HG03108 (cell line): Measurements from ENCODE around the gene ZIC5.

Experiments used
- ATAC-seq: cut with Tn5 transposase; IDR thresholded peaks from one replicate; pipeline ENCODE4 v1.9.1; 2021; ENCODE audit warnings: moderate library complexity; ENCODE audit not compliant: unreplicated experiment

The ZIC5 gene

DNA sequence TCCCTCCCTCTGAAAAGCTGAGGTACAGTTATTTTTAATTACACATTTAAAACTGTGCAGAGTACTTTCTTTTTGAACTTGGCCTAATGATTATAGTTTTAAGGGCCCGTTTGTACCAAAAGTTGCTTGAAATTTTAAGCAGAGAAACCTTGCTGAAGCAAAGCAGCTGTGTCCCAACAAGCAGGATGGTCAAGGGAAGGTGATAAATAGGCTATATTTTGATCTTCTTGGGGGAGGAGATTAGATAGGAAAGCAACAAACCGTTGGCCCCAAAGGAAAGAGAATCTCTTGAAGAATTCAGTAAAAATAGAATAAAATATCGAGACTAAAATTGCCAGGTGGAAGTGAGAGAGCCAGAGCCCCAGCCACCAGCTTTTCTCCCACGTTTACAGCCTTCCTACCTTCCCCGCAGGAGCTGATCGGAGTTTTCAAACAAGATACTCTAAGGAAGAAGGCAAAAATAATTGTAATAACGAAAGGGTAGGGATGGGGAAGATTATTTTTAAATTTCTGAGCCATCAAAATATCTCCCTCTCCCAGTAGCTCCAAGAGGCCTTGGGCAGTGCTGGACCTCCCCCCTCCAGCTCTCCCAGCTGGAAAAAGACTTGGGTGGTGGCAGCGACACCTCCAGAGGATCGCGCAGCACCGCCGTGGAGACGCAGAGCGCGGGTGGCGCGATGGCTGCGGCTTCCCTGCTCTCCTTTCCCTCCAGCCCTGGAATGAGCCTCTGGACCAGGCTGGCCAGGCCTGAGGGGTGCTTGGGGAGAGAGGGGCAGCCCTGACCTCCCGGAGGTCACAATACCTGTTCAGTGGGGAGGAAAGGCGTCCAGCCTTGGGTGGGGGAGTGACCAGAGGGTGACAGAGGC lies 15.8 kb upstream of the ZIC5 start:
- no peak for ATAC-seq

DNA sequence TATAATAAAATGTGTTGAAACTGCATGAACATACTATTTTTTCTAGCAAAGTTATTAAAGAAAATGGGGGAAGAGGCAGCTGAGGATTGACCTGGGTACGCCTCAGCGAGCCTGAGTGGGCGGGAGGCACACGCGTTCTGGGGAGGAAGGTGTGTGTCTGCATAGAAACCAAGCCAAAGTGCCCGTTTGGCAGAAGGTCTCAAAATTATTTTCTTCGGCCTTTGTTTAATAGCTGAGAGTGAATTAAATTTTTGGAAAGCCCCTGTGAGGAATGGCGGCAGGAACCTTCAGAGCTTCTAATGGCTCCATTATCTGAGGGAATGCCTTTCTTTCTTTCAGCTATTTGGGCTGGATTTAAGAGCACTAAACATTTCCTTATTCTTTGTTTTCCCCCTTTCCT lies 15.2 kb upstream of the ZIC5 start:
- ATAC-seq = no peak

DNA sequence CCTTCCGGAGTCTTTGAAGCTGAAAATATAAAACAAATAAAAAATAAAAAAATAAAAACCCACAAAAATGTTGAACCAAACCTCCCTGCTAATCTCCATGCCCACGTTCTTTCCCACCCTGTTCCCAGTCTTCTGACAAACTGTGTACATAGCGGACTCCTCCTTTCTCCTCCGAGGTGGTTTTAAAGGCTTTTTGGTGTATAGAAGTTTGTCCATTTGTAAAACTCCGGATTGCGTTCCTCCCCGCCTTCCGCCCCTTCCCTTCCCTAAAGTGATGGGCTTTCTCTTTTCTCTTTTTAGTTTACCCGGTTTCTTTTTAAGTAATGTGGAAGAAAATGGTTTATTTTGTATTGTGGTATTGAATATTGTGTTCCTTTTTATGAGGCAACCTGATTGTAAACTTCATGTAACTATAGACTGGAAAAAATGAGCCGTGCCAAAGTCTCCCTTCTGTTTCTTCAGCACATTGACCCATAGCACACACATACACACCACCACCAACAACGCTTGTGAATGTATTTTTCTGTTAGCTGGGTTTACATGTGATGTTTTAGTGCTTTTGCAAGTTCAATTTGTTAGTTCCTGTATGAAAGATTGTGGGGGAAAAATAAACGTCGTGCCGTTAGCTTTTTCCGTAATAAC lies 14.4 kb upstream of the ZIC5 start:
- ATAC-seq = no peak

DNA sequence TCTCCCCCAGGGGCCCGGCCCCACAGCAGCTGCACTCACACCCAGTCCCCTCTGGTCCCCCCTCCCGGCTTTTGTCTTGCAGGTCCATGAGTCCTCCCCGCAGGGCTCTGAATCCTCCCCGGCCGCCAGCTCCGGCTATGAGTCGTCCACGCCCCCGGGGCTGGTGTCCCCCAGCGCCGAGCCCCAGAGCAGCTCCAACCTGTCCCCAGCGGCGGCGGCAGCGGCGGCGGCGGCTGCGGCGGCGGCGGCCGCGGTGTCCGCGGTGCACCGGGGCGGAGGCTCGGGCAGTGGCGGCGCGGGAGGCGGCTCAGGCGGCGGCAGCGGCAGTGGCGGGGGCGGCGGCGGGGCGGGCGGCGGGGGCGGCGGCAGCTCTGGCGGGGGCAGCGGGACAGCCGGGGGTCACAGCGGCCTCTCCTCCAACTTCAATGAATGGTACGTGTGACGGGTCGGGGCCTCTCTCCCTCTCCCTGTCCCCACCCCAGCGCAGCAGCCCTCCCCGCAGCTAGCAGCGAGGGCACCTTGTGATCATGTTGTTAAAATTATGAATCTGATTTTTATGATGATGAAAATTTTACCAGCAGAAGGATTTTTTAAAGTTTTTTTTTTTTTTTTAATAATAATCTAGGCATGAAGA lies 13.8 kb upstream of the ZIC5 start:
- ATAC-seq = no peak

DNA sequence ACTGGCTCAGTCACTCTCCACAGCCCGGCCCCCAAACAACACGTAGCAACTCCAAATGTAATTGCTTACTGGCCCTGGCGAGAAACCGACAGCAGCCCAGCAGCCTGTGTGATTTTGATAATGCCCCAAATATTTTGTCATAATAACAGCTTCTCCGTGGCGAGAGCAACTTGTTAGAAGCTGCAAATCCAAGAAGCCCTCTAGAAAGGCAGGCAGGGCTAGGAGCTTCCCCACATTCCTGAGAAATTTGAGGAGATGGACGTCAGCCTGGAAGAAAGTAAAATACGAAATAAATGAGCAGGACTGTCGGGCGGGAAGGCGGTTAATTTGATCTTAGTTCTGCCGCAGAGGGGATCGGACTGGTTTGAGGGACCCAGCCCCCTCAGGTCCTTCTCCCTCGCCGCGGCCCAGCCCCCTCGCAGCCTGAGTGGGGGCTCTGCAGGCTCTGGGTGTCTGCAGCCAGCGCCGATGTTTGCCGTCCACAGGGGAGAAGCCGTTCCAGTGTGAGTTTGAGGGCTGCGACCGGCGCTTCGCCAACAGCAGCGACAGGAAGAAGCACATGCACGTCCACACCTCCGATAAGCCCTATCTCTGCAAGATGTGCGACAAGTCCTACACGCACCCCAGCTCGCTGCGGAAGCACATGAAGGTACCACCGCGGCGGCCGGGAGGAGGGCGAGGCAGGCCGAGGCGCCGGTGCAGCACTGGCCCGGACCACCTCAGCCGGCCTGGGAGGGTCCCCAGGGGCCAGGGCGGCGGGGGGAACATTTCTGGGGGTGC lies 13.1 kb upstream of the ZIC5 start:
- ATAC-seq = no peak

DNA sequence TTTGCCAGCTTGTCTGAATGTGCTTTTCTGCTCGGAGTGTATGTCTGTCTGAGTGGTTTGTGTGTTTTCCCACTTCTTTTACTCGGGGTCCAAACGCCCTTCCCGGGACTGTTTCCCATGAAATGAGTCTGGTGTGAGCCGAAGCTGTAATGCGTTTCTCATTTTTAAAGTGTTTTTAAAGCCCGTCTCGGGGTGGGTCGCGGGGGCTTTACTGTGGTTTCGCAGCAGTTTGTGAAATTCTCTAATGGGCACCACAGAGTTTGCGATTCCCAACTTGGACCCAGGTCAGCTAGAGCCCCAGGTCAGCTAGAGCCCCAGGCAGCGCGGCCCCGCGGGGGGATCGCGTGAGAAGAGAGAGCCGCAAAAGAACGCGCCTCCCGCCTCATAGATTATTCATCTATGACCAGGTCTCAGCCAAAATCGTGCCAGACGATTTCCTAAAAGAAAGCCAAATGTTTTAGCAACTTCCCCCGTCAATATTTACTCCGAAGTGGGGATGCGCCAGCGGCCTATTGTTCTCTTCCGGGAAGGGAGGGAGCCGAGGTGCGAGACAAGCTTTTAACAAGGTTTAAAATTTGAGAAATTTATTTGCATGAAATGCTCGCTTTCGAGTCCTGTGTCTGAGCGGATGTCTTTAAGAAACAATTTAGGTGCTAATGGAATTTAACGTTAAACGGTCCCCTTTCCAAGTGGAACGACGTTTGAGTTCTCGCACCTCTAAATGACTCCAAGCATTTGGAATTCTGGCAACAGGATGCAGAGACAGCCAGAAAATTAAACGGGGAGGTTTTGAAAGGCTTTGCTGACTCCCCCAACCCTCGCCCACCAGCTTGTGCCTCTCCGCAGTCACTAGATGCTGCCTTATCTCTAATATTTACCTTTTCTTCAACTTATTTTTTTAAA lies 12.2 kb upstream of the ZIC5 start:
- ATAC-seq = no peak

DNA sequence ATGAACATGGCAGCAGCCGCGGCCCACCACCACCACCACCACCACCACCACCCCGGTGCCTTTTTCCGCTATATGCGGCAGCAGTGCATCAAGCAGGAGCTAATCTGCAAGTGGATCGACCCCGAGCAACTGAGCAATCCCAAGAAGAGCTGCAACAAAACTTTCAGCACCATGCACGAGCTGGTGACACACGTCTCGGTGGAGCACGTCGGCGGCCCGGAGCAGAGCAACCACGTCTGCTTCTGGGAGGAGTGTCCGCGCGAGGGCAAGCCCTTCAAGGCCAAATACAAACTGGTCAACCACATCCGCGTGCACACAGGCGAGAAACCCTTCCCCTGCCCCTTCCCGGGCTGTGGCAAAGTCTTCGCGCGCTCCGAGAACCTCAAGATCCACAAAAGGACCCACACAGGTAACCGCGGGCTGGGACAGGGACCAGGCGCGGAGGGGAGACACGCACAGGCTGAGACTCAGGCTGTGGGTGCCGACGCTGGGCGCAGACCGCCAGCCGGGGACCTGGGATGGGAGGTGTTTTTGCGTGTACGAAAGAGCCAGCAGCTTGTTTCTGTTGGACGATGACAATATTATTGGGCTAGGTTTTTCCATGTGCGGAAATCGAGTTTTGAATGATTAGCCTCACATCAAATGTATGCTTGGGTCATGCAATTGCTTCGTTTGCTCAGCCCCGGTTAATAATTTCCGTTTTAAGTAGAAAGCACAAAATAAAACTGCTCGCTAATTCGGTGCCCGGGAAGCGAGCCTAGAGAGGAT lies 11.3 kb upstream of the ZIC5 start:
- ATAC-seq = no peak

DNA sequence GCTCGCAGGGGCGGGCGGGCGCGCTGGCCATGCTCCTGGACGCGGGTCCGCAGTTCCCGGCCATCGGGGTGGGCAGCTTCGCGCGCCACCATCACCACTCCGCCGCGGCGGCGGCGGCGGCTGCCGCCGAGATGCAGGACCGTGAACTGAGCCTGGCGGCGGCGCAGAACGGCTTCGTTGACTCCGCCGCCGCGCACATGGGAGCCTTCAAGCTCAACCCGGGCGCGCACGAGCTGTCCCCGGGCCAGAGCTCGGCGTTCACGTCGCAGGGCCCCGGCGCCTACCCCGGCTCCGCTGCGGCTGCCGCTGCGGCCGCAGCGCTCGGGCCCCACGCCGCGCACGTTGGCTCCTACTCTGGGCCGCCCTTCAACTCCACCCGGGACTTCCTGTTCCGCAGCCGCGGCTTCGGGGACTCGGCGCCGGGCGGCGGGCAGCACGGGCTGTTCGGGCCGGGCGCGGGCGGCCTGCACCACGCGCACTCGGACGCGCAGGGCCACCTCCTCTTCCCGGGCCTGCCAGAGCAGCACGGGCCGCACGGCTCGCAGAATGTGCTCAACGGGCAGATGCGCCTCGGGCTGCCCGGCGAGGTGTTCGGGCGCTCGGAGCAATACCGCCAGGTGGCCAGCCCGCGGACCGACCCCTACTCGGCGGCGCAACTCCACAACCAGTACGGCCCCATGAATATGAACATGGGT lies 10.6 kb upstream of the ZIC5 start:
- no peak for ATAC-seq

DNA sequence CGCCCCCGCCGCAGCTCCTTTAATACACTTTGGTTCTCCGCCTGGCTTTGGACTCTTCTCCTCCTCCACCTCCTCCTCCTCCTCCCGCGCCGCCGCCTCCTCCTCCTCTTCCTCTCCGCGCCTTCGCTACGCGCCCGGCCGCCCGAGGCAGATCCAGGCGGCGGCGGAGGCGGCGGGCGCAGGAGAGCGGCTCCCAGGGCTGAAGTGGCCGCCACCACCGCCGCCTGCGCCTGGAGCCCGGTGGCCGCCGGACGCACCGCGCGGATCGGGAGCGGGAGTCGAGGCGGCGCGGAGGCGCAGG lies 10.1 kb upstream of the ZIC5 start, which contains the start of gene ZIC2:
ZIC2 (plus strand) TSS at position 50 of the 301 bp plus-strand sequence. CDS start 281 bp downstream, outside the sequence.
- ATAC-seq = no peak

DNA sequence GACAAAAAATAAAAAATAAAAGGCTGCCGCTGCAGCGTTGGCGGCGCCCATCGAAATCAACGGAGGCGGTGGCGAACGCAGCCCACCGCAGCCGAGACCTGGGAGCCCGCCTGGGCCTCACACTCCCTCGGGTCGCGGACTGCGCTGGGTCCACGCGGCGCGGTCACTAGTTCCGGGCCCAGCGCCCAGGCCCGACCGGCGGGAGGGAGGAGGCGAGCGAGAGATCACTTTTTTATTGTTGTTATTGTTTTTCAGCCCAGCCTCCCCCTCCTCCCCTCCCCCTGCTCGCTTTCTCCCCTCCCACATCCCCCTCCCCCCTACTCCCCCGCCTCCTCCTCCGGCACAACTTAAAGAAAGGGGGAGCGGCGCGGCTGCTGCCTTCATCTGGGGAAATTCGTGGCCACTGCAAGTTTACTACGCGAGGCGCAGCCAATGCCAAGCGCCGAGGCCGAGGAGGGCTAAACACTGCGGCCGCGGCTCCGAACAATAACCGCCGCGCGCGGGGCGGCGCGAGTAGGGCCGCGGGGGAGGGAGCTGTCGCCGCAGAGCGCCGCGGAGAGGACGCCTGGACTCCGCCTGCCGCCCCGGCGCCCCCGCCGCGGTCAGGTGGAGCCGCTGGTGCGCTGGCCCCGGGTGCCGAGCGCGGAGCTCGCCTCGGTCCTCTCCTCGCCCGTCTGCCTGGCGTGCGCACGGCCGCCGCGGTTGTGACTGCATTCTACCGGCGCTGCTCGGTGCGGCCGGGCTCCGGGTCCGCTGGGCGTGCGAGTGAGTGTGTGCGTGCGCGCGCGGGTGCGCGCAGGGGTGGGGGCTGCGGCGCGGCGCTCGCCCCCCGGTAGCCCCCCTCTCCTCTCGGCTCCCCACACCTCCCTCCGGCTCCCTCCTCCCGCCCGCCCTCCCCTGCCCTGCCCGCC lies 9.5 kb upstream of the ZIC5 start:
- no peak for ATAC-seq

DNA sequence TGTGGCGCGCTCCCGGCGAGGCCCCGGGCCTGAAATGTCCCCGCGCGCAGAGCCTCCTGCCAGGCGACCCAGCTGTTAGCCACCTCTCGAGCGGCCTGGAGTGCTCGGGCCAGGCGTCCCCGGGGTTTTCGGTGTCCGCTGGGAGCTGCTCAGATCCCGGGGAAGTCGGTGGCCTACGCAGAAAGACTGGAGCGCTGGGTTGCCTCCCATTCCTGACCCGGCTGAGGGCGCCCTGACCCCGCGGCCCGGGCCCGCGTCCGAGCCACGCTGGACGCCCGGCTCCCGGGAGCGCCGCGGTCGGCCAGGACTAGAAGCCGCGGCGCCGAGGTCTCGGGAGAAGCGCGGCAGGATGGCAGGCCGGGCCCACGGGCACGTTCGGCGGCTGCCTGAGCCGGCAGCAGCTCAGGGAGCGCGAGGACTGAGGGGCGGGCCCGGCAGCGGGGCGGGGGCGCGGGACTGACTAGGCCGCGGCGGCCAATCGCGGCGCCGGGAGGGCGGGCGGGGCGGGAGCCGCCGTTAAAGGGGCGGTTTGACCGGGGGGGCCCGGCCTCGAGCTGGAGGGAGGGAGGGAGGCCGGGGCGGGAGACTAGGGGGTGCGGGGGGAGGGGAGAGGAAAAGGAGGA lies 8.7 kb upstream of the ZIC5 start:
- no peak for ATAC-seq

DNA sequence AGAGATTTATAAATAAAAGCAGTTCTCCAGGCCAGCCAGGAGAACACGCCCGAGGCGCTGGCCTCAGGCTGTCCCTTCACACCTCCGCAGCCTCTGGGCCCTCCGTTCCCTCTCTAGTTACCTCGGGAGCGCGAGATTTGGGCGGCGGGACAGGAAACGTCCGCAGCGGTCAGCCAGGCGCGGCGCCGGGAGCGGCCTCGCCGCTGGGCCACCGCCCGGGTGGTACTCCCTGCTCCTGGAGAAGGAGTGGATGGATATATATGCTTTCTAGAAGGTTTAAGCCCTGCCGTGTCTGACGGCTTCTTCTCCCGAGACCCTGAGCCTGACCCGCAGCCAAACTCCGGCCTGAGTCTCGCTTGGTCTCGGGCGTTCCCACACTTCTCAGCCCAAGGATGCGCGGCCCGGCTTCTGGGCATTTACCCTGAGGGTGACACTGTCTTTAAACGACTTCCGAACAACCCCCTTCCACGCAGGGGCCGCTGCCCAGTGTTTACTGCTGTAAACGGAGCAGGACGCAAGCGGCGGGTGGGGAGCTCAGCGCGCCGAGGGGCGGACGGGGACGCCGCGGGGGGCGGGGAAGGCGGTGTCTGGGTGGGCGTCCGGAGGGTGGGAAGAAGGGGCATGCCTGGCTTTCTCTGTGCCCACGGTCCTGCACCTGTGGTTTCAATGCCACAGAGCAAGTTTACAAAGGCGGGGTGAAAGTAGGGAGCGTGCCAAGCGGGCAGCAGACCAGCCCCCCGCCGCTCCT lies 8.1 kb upstream of the ZIC5 start:
- ATAC-seq = no peak

DNA sequence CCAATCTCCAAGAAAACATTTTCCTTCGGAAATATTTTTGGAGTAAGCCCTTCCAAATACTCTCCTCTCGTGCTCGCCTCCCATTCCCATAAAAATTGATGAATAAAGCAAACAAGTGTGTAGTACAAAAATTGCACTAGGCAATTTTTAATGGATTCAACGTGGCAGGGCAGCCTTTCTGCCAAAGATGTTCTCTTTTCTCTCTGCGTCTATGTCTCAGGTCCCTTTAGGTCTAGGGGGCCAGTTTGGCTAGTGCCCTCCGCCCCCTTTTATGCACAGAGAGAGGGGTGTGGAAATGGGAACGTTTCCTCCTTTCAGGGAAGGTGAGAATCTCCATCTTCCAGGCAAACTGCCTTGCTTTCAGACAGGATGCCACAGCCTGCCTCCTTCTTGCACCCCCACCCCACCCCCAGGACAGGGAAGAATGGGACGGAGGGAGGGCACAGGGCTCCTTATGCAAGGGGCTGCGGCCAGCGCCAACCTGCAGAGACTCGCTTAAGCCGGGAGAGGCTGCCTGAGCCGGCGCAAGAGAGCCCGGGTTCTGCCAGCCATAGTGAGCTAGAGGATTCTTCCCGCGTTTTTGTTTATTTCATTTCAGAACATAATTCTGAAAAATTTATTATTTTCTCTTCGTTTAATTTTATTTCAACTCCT lies 7.4 kb upstream of the ZIC5 start:
- ATAC-seq = no peak

DNA sequence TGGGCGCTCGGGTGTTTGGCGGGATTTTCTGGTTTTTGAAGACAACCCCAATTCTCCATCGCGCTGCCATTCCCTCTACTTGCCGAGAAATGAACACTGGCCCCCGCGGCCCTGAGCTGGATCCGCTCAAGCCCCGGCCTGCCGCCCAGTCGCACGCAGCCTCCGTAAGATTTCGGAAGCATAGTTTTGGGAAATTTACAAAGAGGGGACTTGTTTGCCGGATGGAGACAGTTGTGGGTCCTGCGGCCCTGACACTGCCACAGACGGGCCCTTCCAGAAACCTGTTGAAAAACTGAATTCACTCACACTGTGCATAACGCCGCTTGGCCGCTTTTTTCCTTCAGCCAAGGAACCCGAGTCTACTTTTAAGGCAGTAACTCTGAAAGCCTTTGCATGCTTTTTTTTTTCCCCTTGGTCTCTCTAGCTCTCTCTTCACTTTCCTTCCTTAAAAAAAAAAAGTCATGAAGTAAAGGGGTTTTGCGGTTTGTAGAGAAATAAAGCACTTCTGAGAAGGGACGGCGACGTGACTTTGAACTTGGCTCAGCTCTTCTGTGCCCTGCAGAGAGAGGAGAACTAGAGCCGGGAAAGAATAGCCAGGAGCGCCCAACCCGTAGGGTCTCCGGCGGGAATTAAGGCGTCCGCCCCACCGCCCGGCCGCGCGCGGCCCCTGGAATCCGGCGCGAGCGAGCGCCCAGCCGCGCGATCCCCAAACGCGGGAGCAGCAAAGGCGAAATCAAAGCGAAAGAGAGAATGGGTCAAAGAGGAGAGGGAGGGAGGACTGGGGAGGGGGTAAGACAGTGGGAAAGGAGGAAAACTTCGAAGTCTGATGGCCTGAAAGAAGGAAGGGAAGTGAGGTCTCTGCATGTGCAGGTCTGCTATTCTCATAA lies 6.6 kb upstream of the ZIC5 start:
- no peak for ATAC-seq

DNA sequence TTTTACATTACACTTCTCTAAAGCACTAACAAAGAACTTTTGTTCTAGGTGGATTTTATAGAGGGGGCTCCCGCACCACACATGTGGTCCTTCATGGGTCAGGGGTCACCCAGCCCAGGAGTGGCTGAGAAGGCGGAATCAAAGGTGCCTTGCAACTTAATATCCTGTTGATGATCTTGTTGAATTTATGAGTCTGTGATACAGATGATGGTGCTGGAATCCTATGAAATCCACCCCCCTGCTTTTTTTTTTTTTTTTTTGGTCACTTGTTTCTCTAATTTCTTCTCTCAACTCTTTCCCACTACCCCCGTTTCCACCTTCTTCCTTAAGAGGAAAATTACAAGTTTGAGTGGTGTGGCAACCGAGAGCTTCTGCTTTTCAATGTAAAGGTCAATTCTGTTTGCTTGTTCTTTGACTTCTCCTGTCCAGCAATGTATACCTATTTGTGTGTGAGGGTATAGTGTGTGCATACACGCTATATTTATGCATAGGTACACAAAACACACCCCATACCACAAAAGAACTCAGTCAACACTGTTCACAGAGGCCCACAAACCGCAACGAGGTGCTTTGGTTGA lies 5.9 kb upstream of the ZIC5 start:
- no peak for ATAC-seq
